HG03575 (cell line): ENCODE data around the gene UBN2.

Source experiments
- ATAC-seq: cut with Tn5 transposase; IDR thresholded peaks from one replicate; pipeline ENCODE4 v1.9.1; 2021; ENCODE audit not compliant: unreplicated experiment, insufficient number of reproducible peaks, low FRiP score; ENCODE audit errors: extremely low read depth

Gene UBN2

GRCh38 chr7:139230023-139230422, 1.0 kb upstream of the UBN2 start:
- ATAC-seq, result no peak

- no peak for ATAC-seq
Measured at GRCh38 chr7:139230484-139230773, 608 bp upstream of the UBN2 start.

- ATAC-seq, result no peak
Measured at GRCh38 chr7:139231513-139232376, 708 bp downstream of the UBN2 start.

- ATAC-seq, result no peak
Measured at GRCh38 chr7:139232377-139232717, 1.3 kb downstream of the UBN2 start.

- ATAC-seq, result no peak
Measured at GRCh38 chr7:139232904-139233303, 1.9 kb downstream of the UBN2 start.

- no peak for ATAC-seq
Measured at GRCh38 chr7:139241258-139241657, 10.2 kb downstream of the UBN2 start.

DNA sequence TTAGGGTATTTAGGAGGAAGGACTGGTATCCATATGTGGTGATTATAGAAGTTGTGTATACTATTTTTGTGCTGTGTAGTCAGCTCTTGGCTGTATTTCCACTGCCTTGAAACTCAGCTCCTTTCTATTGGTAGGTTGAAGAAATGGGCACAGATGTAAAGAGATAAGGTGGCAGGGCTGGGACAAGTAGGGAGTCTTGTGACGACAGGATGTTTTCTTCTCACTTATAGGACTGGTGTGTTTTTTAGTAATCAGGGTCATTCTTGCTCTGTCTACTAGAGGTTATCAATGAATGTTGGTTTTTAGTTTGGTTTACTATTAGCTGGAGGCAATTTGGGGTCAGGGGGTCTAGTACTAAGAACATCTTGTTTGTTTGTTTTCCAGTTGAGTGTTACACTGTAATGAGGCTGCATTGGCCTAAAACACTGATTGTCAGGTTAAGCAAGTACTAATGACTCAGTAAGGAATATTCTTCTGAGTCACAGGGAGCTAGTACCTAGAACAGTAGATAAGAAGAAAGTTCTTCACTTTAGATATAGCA, 11.8 kb downstream of the UBN2 start:
- ATAC-seq, result no peak

DNA sequence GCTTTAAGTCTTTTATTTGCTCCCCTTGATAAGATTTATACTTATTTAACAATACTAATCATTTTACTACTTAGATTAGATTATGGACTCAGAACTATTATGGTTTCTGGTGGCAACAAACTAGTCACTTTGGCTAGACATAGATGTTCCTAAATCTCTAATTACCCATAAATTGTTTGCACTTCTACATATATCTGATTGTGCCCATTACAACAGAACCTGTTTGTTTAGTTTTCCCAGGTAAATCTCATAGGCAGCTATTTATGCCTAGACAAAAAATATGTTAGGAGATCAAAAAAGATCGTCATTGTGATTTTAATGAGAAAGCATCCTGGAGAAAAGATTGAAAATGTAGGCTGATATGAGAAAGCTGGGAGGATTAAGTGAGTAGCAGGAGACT, 14.4 kb downstream of the UBN2 start:
- no peak for ATAC-seq

DNA sequence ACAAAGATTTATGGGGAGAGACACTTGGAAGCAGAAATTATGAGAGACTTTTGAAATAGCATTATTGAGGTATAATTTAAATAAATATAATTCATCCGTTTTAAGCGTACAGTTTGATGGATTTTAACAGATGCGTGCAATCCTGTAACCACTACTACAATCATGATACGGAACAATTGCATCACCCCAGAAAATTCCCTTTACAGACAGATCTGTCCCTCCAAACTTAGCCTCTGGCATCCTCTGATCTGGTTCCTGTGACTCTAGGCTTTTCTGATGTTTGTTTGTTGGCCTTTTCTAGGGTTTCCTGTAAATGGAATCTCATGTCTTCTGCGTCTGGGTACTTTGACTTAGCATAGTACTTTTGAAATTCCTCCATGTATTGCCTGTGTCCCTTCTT, 15.5 kb downstream of the UBN2 start:
- ATAC-seq, result no peak

GRCh38 chr7:139246905-139247304, 15.9 kb downstream of the UBN2 start:
- ATAC-seq, result no peak

DNA sequence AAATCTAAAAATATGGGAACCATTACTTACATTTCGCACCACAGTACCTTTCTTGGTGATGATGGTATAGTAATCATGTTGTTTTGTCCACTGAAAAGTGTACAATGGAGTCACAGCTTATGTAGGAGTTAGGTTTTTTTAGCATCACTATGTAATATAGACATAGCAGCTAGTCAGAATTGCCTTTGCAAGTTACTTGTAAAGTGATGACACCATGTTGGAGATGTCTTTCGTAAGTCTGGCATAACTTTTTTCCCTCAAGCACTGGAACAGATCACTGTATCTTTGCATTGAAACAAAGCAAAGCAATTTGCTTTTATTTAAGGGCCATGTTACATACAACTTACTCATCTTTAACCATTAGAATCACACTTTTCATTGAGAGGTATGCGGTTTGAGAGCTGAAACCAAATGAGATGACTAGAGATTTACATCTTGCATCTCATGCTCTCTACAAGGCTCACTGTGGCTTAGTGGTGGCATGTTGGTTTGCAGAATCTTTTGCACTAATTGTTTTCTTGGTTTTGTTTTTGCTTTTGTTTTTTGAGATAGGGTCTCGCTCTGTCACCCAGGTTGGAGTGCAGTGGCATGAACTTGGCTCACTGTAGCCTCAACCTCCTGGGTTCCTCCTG, 18.3 kb downstream of the UBN2 start:
- ATAC-seq, result no peak

GRCh38 chr7:139252451-139252850, 21.4 kb downstream of the UBN2 start:
- no peak for ATAC-seq

GRCh38 chr7:139254281-139254680, 23.2 kb downstream of the UBN2 start:
- ATAC-seq, result no peak

GRCh38 chr7:139254728-139255127, 23.7 kb downstream of the UBN2 start:
- ATAC-seq, result no peak

DNA sequence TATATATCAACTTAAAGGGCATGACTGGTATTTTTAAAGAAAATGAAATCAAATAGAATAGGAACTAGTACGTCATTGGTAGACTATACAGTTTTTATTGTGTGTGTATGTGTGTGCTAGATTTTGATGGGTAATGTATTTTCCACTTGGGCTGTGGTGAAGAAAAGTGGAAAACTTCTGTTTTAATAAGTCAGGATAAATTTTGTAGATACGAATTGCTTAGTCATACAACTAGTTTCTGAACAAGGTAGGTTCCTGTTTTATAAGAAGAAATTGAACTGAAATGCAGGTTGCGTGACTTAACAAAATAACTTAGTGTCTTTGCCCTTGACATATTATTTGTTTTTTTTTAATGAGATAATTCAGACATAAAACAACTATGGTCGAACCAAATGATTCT, 24.3 kb downstream of the UBN2 start:
- no peak for ATAC-seq

DNA sequence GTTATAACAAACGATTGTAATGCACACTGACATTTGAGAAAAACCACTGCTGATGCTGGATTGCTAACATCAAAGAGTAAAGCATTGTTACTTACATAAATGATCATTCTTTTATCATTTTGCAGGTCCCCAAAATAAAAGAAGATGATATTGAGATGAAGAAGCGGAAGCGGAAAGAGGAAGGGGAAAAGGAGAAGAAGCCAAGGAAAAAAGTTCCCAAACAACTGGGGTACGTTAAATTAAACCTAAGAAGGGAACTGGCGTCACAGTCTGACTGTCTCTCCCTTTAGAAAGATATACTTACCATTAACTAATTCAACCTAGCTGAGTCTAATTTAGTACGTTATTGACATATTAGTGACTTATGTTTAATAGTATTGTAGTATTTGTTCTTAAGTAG, 28.1 kb downstream of the UBN2 start:
- ATAC-seq, result no peak

- ATAC-seq, result no peak
Measured at GRCh38 chr7:139264220-139264619, 33.2 kb downstream of the UBN2 start.

- ATAC-seq, result no peak
Measured at GRCh38 chr7:139265673-139266072, 34.6 kb downstream of the UBN2 start.

DNA sequence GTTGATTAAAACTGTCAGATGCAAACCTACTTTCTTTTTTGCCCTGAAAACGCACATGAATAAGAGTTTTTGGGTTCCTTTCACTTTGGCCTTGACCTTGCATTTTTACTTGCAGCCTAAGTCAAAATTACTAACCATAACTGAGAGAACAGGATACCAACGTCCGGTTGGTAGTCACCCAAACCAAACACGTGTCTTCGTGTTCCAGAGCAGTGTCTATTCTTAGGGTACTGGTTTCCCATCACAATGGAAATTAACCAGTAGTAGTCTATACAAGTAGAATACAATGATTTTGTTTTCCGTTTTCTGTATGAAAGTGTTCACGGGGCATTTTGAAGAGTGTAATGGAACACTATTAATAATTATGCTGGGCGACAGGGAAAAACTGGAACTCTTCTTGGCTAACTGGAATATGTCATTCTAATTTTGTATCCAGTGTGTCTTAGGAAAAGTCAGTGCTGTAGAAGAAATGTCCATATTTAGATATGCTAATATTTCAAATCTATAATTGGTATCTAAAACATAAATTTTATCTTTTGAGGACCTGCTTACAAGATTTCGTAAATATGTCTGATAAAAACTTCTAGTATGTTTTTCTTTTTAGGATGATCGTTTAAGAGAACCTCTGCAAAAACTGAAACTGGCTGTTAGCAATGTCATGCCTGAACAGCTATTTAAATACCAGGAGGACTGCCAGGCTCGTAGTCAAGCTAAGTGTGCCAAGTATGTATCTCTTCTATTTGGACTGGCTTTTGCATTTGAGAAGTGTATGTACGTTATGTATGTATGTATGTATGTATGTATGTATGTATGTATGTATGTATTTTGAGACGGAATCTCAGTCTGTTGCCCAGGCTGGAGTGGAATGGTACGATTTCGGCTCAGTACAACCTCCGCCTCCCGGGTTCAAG, 40.9 kb downstream of the UBN2 start:
- ATAC-seq, result no peak
